ENCODE data around the gene CCDC148.

The CCDC148 gene

GRCh38 chr2:158178646-158179045 is 277.9 kb downstream of the CCDC148 start:
- no peak overlapping the region for H3K27ac ChIP-seq
- TF ChIP-seq CTCF (IDR thresholded peaks at IDR 0.05; ENCODE audit: low read depth, low read length, missing control alignments) = no peak
- in situ Hi-C loops (cut with HindIII; ENCODE audit: low pct_ligation_motif_present, low sequenced_read_pairs) = no loop called here
- H3K27me3 ChIP-seq (replicated peaks) = no peaks in the 10 kb centered on the region
- DNase-seq = no peak
- no peaks in the 10 kb centered on the region for H3K36me3 ChIP-seq (replicated peaks)
- no peak overlapping the region for H3K4me3 ChIP-seq (ENCODE audit: low read depth, low read length)

- in situ Hi-C loops (cut with HindIII; ENCODE audit: low pct_ligation_motif_present, low sequenced_read_pairs) = no loop called here
- H3K36me3 ChIP-seq (replicated peaks) = no peaks in the 10 kb centered on the region
- no peak overlapping the region for H3K27ac ChIP-seq
Observed at GRCh38 chr2:158174956-158175355, 281.6 kb downstream of the CCDC148 start.

GRCh38 chr2:158174495-158174894 is 282.1 kb downstream of the CCDC148 start:
- H3K4me3 ChIP-seq (ENCODE audit: low read depth, low read length) = no peak overlapping the region
- H3K27me3 ChIP-seq (replicated peaks) = no peaks in the 10 kb centered on the region
- in situ Hi-C loops (cut with HindIII; ENCODE audit: low pct_ligation_motif_present, low sequenced_read_pairs) = no loop called here
- TF ChIP-seq CTCF (IDR thresholded peaks at IDR 0.05; ENCODE audit: low read depth, low read length, missing control alignments) = no peak
- H3K36me3 ChIP-seq (replicated peaks) = no peaks in the 10 kb centered on the region
- no peak for DNase-seq
- no peak overlapping the region for H3K27ac ChIP-seq

More at GRCh38 chr2:158174956-158175355, 281.6 kb downstream of the CCDC148 start:
- H3K4me3 ChIP-seq (ENCODE audit: low read depth, low read length) = no peak overlapping the region
- H3K27me3 ChIP-seq (replicated peaks) = no peaks in the 10 kb centered on the region
- no peak for TF ChIP-seq CTCF (IDR thresholded peaks at IDR 0.05; ENCODE audit: low read depth, low read length, missing control alignments)
- no peak for DNase-seq

GRCh38 chr2:158172719-158173118 is 283.8 kb downstream of the CCDC148 start:
- no peak for TF ChIP-seq CTCF (IDR thresholded peaks at IDR 0.05; ENCODE audit: low read depth, low read length, missing control alignments)
- no peak overlapping the region for H3K27ac ChIP-seq
- H3K36me3 ChIP-seq (replicated peaks) = no peaks in the 10 kb centered on the region
- no peaks in the 10 kb centered on the region for H3K27me3 ChIP-seq (replicated peaks)
- no peak for DNase-seq
- no peak overlapping the region for H3K4me3 ChIP-seq (ENCODE audit: low read depth, low read length)
- in situ Hi-C loops (cut with HindIII; ENCODE audit: low pct_ligation_motif_present, low sequenced_read_pairs) = no loop called here

GRCh38 chr2:158154596-158154995 is 302.0 kb downstream of the CCDC148 start:
- DNase-seq = no peak
- TF ChIP-seq CTCF (IDR thresholded peaks at IDR 0.05; ENCODE audit: low read depth, low read length, missing control alignments) = no peak
- H3K4me3 ChIP-seq (ENCODE audit: low read depth, low read length) = no peak overlapping the region
- in situ Hi-C loops (cut with HindIII; ENCODE audit: low pct_ligation_motif_present, low sequenced_read_pairs) = no loop called here
- no peaks in the 10 kb centered on the region for H3K27me3 ChIP-seq (replicated peaks)
- no peak overlapping the region for H3K27ac ChIP-seq
- H3K36me3 ChIP-seq (replicated peaks) = no peaks in the 10 kb centered on the region

GRCh38 chr2:158153270-158154015 is 303.1 kb downstream of the CCDC148 start:
- no peak overlapping the region for H3K27ac ChIP-seq
- H3K36me3 ChIP-seq (replicated peaks) = no peaks in the 10 kb centered on the region
- DNase-seq = no peak
- TF ChIP-seq CTCF (IDR thresholded peaks at IDR 0.05; ENCODE audit: low read depth, low read length, missing control alignments) = no peak
- H3K27me3 ChIP-seq (replicated peaks) = no peaks in the 10 kb centered on the region
- H3K4me3 ChIP-seq (ENCODE audit: low read depth, low read length) = no peak overlapping the region
- in situ Hi-C loops (cut with HindIII; ENCODE audit: low pct_ligation_motif_present, low sequenced_read_pairs) = no loop called here
